HG03066 (cell line): Measurements from ENCODE around the gene STRA8.

Source experiments
- ATAC-seq: cut with Tn5 transposase; IDR thresholded peaks from one replicate; pipeline ENCODE4 v1.9.1; 2021; ENCODE audit warnings: low read depth; ENCODE audit not compliant: unreplicated experiment

The STRA8 gene

GRCh38 chr7:135262623-135263320 is 29.1 kb downstream of the STRA8 start:
- ATAC-seq, result no peak

- ATAC-seq, result no peak
Observed at GRCh38 chr7:135263321-135263970, 29.8 kb downstream of the STRA8 start.

DNA sequence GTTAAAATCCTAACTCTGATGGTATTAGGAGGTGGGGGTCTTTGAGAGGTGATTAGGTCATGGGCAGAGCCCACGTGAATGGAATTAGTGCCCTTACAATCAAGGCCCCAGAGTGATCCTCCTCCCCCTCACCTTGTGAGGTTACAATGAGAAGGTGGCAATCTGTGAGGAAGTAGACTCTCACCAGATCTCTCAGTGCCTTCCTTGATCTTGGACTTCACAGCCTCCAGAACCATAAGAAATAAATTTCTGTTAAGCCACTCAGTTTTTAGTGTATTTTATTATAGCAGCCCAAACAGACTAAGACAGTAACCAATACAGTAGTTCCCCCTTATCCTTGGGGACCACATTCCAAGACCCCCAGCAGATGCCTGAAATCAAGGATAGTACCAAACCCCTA is 32.0 kb downstream of the STRA8 start:
- no peak for ATAC-seq

DNA sequence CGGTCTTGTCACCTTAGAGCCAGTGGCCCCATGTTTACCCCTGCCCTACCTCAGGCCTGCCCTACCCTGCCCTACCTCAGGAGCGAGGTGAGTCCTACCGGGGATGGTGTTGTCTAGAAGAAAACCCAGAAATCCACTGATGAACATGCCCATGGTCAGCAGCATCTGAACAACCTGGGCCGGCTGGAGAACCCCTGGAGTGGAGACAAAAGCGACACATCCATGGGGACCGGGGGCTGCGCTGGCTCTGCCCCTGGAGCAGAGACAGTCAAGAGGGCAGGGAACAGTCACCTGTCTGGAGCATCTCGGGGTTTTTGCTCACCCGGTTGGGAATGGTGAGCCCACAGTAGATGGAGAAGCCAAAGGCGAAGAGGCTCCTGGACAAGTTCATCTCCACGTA is 36.3 kb downstream of the STRA8 start:
- ATAC-seq, result no peak

- no peak for ATAC-seq
Observed at GRCh38 chr7:135270577-135271254, 37.1 kb downstream of the STRA8 start.

DNA sequence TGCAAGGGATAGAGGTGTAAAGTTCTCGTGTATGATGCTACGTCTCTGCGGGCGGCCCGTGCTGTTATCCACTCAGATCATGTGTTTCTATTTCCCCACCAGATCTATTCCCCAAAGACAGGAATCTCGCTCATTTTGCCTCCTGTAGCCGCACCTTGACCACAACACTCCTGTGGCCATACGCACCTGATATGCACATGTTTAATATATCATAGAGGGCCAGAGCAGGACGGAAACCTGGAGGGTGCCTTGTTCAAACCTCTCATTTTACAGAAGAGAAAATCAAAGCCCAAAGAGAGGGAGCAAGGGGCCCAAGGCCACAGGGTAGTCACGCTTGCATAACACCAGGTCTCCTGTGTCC is 37.6 kb downstream of the STRA8 start:
- no peak for ATAC-seq

DNA sequence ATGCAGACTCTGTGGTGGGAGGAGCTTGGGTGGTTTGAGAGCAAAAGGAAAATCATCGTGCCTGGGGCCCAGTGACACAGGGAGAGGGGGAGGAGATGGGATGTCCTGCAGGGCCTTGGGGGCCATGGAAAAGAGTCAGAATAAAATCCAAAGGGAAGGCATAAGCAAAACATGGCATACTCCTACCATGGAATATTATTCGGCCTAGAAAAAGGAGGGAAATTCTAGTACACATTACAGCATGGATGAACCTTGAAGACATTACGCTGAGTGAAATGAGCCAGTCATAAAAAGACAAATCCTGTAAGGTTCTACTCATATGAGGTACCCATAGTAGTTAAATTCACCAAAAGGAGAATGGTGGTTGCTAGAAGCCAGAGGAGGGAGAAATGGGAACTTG is 38.7 kb downstream of the STRA8 start:
- no peak for ATAC-seq

- ATAC-seq, result no peak
Observed at GRCh38 chr7:135273581-135273980, 39.9 kb downstream of the STRA8 start.

GRCh38 chr7:135274495-135275268 is 41.0 kb downstream of the STRA8 start:
- peak; percentile 89 for ATAC-seq

DNA sequence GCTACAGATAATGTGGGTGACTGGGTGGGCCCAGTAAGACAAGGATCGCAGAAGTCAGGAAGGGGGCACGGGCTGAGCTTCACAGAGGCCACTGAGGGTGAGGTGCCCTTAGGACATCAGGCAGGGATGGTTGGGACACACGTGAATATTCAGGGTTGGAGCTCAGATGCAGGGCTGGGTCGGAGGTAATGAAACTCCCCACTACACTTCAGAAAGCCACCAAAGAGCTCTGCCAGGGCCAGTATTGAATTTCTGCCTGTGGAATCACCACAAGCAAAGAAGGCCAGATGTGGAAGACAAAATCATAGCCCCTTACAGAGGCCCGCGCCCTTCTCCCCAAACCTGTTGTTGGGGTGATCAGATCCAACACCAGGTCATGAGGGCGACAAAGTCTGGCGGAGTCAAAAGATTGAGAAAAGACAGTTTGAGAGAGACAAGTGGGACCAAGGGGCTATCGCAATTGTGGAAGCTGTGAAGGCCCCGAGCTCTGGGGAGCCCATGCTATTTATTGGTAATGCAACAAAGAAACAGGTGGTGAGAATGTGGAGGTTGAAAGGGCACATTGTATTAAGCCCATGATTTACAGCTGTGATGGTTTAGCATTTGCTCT is 42.4 kb downstream of the STRA8 start:
- ATAC-seq, result no peak

GRCh38 chr7:135277161-135277560 is 43.5 kb downstream of the STRA8 start:
- ATAC-seq, result no peak

GRCh38 chr7:135281363-135281949 is 47.8 kb downstream of the STRA8 start:
- ATAC-seq, result peak; percentile 95

DNA sequence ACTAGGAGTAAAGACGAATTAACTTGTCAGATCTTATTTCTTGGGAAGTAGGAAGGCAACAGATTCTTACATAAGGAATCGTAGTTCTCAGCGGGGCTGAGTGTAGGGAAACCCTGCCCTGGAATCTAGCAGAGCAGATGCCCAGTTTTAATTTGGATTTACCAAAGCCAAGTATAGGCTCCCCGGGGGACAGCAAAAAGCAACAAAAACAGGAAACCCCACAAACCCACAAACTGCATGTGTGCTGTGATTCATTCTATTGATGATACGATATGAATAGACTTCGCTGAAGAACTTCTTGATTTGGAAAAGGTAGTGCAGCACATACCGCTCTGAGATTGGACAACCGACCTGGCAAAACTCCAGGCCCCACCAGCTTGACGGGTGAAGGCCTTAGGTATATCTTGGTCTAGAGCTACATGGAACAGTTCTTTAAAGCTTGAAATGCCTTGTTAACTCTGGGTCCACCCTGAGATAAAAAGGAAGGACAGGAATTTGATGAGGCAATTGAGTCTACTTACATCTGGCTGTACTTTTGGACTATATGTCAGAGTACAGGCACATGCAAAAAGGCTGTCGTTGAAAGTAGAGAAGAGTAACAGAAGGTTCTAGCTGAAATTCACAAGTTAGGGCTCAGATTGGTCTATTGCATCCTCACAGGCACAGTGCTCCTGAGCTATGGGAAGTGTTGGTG is 49.1 kb downstream of the STRA8 start:
- ATAC-seq, result no peak

DNA sequence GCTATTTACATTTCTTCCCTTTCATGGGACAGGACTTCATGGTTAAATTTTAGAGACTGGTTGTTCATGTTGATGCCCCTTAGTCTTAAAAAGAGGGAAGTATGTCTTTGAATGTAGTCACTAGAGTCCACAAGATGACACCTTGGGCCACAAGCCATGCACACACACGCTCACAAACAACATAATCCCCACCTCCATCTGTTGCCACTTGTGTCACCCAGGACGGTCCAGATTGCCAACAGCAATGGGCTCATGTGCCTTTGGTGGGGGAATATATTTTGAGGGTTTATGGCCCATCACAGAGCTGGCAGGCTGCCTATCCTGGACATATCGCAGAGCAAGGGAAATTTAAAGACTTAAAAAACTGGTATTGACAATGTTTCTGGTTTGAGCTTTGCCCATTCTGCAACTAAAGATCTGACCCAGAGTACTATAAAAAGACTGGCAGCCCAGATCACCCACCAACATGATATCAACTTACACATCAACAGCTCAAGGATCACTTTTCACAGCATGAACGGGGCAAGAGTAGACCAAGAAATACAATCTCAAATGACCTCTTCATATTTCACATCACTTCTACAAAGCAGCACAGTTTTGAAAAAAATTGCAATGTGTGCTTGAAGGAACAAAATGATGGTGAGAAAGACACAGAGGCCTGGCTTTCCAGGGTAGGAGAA is 50.5 kb downstream of the STRA8 start:
- ATAC-seq, result no peak

- ATAC-seq, result no peak
Observed at GRCh38 chr7:135285547-135286233, 52.1 kb downstream of the STRA8 start.

DNA sequence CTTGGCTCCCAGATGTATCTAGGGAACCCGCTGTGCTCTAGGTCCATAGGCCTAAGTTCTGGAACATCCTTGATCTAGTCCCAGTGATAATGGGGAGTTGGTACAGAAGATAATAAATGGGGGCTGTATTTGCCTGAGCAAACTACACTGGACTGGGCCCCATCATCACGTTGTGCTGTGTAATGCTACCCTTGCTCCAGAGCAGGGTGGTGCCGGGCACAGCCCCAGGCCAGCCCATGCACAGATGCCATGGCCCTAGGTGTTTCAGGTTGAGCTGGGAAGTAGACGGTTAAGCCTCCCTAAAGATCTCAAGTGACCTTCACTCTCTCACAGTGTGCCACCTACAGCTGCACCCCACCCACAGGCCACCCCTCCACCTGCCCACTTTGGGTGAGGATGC is 53.2 kb downstream of the STRA8 start:
- ATAC-seq, result no peak

DNA sequence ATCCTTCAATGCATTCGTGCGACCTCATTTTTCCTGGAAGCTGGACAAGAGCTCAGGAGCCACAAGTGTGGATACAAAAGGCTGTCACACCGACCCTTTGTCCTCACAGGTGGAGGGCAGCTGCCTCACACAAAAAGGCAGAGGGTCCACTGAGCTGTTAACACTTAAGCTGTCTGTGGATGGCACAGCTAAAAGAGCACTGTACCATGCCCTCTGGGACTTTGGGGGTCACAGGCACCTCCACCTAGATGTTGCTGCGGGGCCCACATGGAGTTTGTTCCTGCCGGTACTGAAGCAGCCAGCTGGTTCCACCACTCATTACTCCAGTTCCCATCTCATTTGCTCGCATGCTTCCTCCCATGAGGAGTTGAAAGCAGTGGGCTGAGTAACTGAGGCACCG is 57.0 kb downstream of the STRA8 start:
- no peak for ATAC-seq

DNA sequence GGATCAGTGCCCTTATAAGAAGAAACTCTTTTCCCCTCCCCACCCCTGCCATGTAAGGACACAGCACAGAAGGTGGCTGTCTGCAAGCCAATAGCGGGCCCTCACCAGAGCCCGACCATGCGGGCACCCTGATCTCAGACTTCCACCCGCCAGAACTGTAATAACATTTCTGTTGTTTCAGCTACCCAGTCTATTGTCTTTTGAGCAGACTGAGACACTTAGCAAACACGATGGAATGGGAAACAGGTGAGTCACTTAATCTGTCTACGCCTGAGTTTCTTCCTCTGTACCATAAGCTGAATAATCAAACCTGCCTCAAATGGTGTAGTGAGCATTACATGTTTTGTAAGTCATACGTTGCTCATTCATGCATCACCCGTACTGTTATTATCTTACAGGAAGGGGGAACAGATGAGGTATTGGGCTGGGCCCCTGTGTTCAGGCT is 58.2 kb downstream of the STRA8 start:
- ATAC-seq, result no peak

- no peak for ATAC-seq
Observed at GRCh38 chr7:135299235-135299634, 65.6 kb downstream of the STRA8 start.
